Left lung (tissue), 10 donors: Measurements from ENCODE around the gene RAPGEF1. TPM values are rescaled to one million over a fixed set of nuclear protein-coding genes. Genes with fewer than 3 reads are reported as not detected.
A peak's percentile ranks its signal among the peaks of the same experiment; 100 is the strongest.

ENCODE experiments used
- ATAC-seq: fragments of 200-7000 bp; cut with Tn5 transposase; one replicate; pipeline ENCODE4 v1.9.1; 2020; ENCODE audit warnings: moderate library complexity
- DNase-seq, 4 donors: peaks; one replicate each; pipeline ENCODE4 v3.0.0-alpha.2; 2013 to 2020
- H3K27ac ChIP-seq, 2 donors: fragments of 200-600 bp; sonication (generic) in 1 of 2; one replicate each; pipeline versions ENCODE4 v1.5.0 to v1.8.0; 2020 to 2021
- H3K27me3 ChIP-seq, 2 donors: fragments of 200-600 bp; sonication (generic) in 1 of 2; one replicate each; pipeline versions ENCODE4 v1.5.0 to v1.8.0; 2020 to 2021
- H3K36me3 ChIP-seq, 2 donors: fragments of 200-600 bp; sonication (generic) in 1 of 2; one replicate each; pipeline versions ENCODE4 v1.5.0 to v1.8.0; 2020 to 2021
- H3K4me1 ChIP-seq, 2 donors: fragments of 200-600 bp; one replicate each; pipeline ENCODE4 v1.8.0; 2021
- H3K4me3 ChIP-seq, 2 donors: fragments of 200-600 bp; sonication (generic) in 1 of 2; one replicate each; pipeline versions ENCODE4 v1.5.0 to v1.8.0; 2020 to 2021; ENCODE audit warnings: mild to moderate bottlenecking in 1 of 2
- H3K9me3 ChIP-seq, 2 donors: fragments of 200-600 bp; sonication (generic) in 1 of 2; one replicate each; pipeline versions ENCODE4 v1.5.0 to v1.8.0; 2020 to 2021
- CTCF ChIP-seq, 2 donors: fragments of 200-600 bp; sonication (generic) in 1 of 2; IDR thresholded peaks; one replicate each; pipeline versions ENCODE4 v1.5.0 to v1.8.0; 2021; ENCODE audit warnings: antibody characterized with exemption in 2 of 2
- intact Hi-C, 2 donors: fragments of 100-400 bp; cut with DNase I; formaldehyde crosslinking; loops; one replicate each; pipeline versions ENCODE4 v1.11.2 to v1.14.2; 2022
- polyA plus RNA-seq, 6 donors: library from polyadenylated mRNA; unstranded; fragments of 120-200 nt; gene quantifications; one replicate each; pipeline ENCODE4 v1.2.1, GENCODE V29; 2013; ENCODE audit not compliant: insufficient read length in 6 of 6
- total RNA-seq, 2 donors: library from RNA; stranded (reverse); fragmentation: NEBNext Ultra II Directional; extraction: Animal tissue kit (Norgen Biotek cat#: 25700); gene quantifications; one replicate each; pipeline ENCODE4 v1.2.1, GENCODE V29; 2021
- donor health status: DM: no; HTN: yes; CAD: no.
- donor health status: DM: no; HTN: no; CAD: no.

Gene RAPGEF1
- total and polyA plus RNA-seq, 8 donors, result 37.5 to 112 (median 45.6) TPM

DNA sequence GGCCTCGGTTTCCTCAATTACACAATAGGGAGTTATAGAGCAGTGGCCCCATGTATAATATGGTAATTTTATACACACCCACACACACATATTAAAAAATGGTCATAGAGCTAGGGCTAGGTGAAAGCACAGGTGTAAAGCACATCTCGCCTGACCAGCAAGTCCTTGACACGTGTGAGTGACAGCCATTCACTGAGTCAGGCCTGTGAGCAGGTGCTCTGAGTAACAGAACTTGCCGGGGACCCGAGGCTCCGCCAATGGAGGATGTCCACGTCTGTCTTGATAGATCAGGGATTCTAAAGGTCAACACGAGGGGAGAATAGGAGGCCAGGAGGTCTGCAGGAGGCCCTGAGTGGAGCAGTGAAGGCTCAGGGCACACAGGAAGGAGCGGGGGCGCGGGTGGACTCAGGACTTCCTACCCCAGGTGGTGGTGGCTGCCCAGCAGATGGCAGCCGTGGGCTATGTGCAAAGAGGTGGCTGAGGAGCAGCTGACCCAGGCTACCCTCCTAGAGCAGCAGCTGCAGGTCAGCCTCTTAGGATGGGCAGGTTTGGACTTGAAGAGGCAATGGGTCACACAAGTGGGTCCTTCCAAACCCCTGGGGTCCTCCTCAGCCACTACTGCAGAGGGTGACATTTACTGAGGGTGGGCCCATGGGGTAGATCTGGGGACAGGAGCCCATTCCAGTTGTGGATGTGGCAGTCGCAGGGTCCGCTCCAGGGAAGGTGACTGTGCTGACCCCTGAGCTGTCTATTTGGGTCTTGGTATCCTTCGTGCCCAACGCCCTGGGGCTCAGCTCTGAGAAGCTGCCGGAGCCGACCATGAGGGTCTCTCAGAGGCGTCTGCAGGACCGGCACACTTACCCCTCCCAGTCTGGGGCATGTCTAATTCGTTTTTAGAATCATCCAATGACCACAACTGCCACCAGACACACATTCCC is 148.7 kb downstream of the RAPGEF1 start:
- peak; percentile 41 to 96 (median 84) for DNase-seq
- Histone ChIP-seq H3K4me1 (peaks cover 0 to 52% of the 10 kb centered on the region in 2 donors), H3K36me3 (peaks cover 0 to 83% of the 10 kb centered on the region in 2 donors), H3K9me3 (no peaks in the 10 kb centered on the region), H3K4me3 (no peak overlapping the region), H3K27ac (no peak overlapping the region), H3K27me3 (no peaks in the 10 kb centered on the region)
- intact Hi-C loops, result loop anchor here (2.0 to 10.0 kb wide), 2 partner anchors 150 to 154 kb away; partner anchors contain the start of gene RAPGEF1 (in 2 of the 2)
- ATAC-seq, result peak; percentile 96
- peak; percentile 68 to 82 for TF ChIP-seq CTCF (IDR thresholded peaks at IDR 0.05)

DNA sequence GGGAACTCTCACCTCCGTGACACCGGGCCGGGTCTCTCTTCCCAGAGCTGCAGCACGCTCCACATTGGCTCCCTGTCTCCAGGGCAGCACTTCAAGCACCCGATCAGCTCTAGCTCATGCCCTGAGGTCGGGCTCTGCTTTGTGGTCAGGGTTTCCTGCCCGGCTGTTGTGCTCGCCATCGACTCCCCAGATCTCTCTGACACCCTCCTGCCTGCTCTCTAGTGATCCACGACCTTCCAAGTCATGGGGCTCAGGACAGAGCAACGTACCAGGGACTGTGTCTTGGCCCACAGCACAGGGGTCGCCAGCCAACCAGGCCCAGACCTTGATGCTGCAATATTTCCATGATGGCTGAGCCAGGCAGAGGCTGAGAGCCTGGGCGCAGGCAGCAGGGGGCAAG is 149.4 kb downstream of the RAPGEF1 start:
- ATAC-seq (no peak), DNase-seq (no peak)
- no peak overlapping the region for H3K27ac ChIP-seq
- intact Hi-C loops, result loop anchor here (2.0 to 10.0 kb wide), 2 partner anchors 150 to 154 kb away; partner anchors contain the start of gene RAPGEF1 (in 2 of the 2)
- H3K4me1 ChIP-seq, result peaks cover 0 to 51% of the 10 kb centered on the region in 2 donors
- H3K36me3 ChIP-seq, result peaks cover 0 to 76% of the 10 kb centered on the region in 2 donors
- no peaks in the 10 kb centered on the region for H3K9me3 ChIP-seq
- no peak for TF ChIP-seq CTCF (IDR thresholded peaks at IDR 0.05)
- no peaks in the 10 kb centered on the region for H3K27me3 ChIP-seq
- no peak overlapping the region for H3K4me3 ChIP-seq

DNA sequence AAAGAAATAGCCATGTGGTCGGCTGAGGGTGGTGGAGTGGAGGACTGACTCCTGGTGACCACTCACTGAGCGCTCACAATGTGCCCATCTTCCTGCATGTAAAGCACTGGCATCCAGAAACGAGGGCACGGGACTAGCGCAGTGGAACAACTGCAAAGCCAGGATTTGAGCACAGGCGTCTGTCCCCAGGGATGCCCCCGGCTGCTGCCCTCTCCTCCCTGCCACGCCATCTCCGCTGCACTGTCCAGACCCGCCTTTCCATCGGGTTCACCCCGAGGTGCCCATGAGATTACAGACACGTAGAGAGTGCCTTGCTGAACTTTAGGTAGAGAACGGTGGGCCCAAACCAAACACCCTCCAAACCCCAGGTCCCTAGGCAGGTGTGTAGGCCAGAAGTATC is 149.9 kb downstream of the RAPGEF1 start:
- ATAC-seq (no peak), DNase-seq (peak in 1 of 4 donors; percentile 43)
- H3K4me3 ChIP-seq, result no peak overlapping the region
- H3K27me3 ChIP-seq, result no peaks in the 10 kb centered on the region
- H3K4me1 ChIP-seq, result peaks cover 0 to 51% of the 10 kb centered on the region in 2 donors
- TF ChIP-seq CTCF (IDR thresholded peaks at IDR 0.05), result no peak
- intact Hi-C loops, result loop anchor here (2.0 to 10.0 kb wide), 2 partner anchors 151 to 155 kb away; partner anchors contain the start of gene RAPGEF1 (in 2 of the 2)
- no peaks in the 10 kb centered on the region for H3K9me3 ChIP-seq
- no peak overlapping the region for H3K27ac ChIP-seq
- peaks cover 0 to 75% of the 10 kb centered on the region in 2 donors for H3K36me3 ChIP-seq

GRCh38 chr9:131589124-131589711 is 150.7 kb downstream of the RAPGEF1 start:
- H3K9me3 ChIP-seq, result no peaks in the 10 kb centered on the region
- intact Hi-C loops, result no loop called here

More at GRCh38 chr9:131589124-131589711, 150.7 kb downstream of the RAPGEF1 start:
- peaks cover 0 to 75% of the 10 kb centered on the region in 2 donors for H3K36me3 ChIP-seq
- DNase-seq (peak in 1 of 4 donors; percentile 45), ATAC-seq (no peak)
- H3K4me1 ChIP-seq, result peaks cover 0 to 53% of the 10 kb centered on the region in 2 donors
- no peak overlapping the region for H3K27ac ChIP-seq
- no peak overlapping the region for H3K4me3 ChIP-seq
- TF ChIP-seq CTCF (IDR thresholded peaks at IDR 0.05), result no peak
- no peaks in the 10 kb centered on the region for H3K27me3 ChIP-seq
